Measurements from ENCODE around the gene IP6K1.
"Not testable (repeated sequence)": the region's sequence is repeated elsewhere in the genome, so short reads cannot be mapped to it uniquely, and the experiment has no call there.

Gene IP6K1

DNA sequence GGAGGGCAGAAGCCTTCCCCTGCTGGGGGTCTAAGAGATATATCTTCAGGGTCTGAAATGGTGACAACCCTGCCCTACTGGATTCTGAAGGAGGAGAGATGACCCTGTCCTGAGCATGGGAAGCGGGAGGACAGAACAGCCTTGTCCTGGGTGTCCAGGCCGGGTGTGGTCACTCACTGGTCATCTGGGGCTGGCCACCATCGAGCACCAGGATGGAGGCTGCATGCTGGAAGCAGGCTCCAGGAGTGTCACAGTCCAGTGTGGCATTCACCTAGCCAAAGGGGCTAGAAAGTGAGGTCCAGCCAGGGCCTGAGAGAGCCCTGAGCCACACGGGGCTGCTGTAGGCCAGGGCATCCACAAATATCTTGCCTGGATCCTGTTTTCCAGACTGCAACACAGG, 8.1 kb upstream of the IP6K1 start:
- no peak for DNase-seq (ENCODE audit: low read depth, low spot score)

- no peak for DNase-seq (ENCODE audit: low read depth, low spot score)
These were observed 7.2 kb upstream of the IP6K1 start for GRCh38 chr3:49793486-49794085.

- no peak for DNase-seq (ENCODE audit: low read depth, low spot score)
These were observed 6.2 kb upstream of the IP6K1 start for GRCh38 chr3:49792371-49793150.

GRCh38 chr3:49791571-49791970, 5.2 kb upstream of the IP6K1 start:
- no peak for DNase-seq (ENCODE audit: low read depth, low spot score)

DNA sequence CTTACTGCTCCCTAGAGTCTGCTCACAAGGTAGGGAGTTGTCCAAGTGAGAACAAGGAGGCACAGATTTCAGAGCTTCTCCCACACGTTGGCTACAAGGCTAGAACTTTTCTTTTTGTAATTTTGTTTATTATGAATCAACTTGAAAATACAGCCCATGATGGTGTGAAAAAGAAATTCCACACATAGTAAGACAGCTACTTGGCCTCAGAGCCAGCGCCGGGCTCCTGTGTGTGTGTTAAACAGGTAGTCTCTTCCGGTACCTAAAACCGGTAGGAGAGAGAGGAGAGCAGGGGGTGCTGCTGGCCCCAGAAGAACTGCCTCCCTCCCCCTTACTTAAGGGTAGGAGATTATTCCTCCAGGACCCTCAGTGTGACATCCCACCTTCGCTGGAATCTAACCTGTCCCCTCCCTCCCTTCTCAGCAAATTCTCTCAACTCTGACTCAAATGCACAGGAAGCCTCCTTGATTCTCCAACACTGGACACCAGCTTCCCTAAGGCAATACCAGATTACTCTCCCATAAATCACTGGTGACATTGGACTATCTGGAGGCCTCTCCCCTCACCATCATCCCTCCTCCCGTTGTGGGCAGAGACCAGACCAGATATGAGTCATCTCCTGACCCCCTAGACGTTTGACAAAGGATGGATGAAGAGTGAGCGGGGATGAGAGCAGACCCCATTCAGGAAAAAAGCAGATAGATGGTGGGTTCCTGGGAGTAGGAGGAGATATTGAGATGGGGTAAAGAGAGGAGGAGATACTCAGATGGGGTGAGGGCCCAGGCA, 4.5 kb upstream of the IP6K1 start:
- DNase-seq (ENCODE audit: low read depth, low spot score) = no peak

- DNase-seq (ENCODE audit: low read depth, low spot score) = no peak
These were observed 1.7 kb upstream of the IP6K1 start for GRCh38 chr3:49788056-49788455.

GRCh38 chr3:49787536-49787935, 1.2 kb upstream of the IP6K1 start:
- DNase-seq (ENCODE audit: low read depth, low spot score) = no peak

DNA sequence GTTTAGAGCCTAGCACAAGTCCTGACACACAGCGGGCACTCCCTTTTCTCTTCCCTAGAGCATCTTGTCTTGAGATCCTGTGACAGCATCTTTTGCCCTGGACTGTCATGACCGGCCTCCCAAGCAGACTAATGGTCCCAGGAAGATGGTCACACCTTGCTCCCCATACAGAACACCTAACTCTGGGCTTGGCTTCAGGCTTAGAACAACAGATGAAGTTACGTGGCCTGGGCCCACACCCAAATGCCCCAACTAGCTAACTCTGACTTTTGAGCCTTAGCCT, 781 bp upstream of the IP6K1 start:
- no peak for DNase-seq (ENCODE audit: low read depth, low spot score)

DNA sequence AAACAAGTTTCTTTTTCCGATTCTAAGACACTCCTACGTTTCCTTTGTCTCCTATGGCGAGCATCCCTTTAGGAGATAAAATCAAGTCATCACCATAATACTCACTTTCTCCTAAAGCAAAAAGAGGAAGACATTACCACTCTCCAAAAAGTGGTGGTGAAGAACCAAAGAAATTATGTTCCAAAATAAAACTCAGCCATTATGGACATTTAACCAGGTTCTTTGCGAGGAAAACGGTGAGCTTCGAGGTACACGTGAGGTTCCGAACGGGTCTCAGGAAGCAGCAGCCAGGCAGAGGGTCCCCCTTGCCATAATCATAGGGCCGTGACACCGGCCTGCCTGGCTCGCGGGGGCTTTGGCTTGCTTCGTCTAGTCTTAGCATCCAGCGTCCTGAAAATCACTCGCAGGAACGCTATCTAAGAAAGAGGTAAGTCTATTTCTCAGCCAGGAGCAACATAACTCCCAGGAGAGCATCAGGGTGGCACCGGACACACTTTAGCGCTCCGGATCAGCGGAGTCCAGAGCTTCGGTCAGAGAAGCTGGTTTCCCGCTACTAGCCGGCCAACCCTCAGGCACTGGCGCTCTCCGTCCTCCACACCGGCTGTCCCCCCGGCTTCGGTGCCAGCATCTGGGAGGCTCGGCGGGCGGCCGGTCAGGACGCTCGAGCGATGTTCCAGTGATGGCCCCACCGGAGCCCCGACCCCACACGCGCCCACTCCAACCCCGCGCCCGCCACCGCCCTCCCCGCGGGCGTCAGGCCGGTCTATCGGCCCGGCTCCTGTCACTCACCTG, 581 bp downstream of the IP6K1 start:
- no peak for DNase-seq (ENCODE audit: low read depth, low spot score)

- not testable (repeated sequence) for DNase-seq (ENCODE audit: low read depth, low spot score)
These were observed 4.1 kb downstream of the IP6K1 start for GRCh38 chr3:49782277-49782676.

DNA sequence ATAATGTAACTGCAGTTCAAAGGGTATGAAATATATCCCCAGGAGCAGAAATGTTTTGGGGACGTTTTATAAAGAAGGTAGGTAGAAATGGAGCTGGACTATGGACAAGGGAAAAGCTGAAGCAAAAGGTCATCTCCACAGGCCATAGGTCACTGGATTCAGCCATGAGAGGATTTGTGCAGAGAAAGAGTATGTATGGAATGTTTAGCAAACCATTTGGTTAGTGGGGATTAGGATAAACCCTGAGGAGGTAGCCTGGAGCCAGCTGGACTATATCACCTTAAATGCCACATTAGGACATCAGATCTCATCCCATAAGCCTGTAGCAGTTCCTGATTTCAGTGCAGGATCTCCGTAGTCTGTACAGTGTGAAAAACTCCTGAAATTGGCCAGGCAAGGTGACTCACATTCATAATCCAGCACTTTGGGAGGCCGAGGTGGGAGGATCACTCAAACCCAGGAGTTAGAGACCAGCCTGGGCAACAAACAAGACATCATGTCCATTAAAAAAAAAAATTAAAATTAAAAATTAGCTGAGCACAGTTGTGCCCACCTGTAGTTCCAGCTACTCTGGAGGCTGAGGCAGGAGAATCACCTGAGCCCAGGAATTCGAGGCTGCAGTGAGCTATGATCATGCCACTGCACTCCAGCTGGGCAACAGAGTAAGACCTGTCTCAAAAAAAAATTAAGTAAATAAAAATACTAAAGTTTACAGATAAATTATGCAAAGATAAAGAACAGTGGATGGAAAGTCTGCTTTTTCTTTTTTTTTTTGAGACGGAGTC, 4.7 kb downstream of the IP6K1 start:
- no peak for DNase-seq (ENCODE audit: low read depth, low spot score)

GRCh38 chr3:49780975-49781365, 5.4 kb downstream of the IP6K1 start:
- DNase-seq (ENCODE audit: low read depth, low spot score) = not testable (repeated sequence)

- no peak for DNase-seq (ENCODE audit: low read depth, low spot score)
These were observed 6.0 kb downstream of the IP6K1 start for GRCh38 chr3:49780080-49780974.

- no peak for DNase-seq (ENCODE audit: low read depth, low spot score)
These were observed 6.8 kb downstream of the IP6K1 start for GRCh38 chr3:49779358-49780079.

DNA sequence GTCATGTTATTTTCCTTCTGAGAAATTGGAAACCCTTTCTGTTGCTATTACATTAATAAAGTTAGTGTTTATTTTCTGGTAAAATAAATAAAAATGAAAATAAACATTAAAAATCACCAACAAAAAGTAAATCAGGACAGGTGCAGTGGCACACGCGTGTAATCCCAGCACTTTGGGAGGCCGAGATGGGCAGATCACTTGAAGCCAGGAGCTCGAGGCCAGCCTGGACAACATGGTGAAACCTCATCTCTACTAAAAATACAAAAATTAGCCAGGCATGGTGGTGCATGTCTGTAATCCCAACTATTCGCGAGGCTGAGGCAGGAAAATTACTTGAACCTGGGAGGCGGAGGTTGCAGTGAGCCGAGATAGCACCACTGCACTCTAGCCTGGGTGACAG, 10.2 kb downstream of the IP6K1 start:
- DNase-seq (ENCODE audit: low read depth, low spot score) = not testable (repeated sequence)

- no peak for DNase-seq (ENCODE audit: low read depth, low spot score)
These were observed 10.8 kb downstream of the IP6K1 start for GRCh38 chr3:49775538-49775937.

- no peak for DNase-seq (ENCODE audit: low read depth, low spot score)
These were observed 13.6 kb downstream of the IP6K1 start for GRCh38 chr3:49772703-49773102.

- no peak for DNase-seq (ENCODE audit: low read depth, low spot score)
These were observed 14.9 kb downstream of the IP6K1 start for GRCh38 chr3:49771340-49771938.

DNA sequence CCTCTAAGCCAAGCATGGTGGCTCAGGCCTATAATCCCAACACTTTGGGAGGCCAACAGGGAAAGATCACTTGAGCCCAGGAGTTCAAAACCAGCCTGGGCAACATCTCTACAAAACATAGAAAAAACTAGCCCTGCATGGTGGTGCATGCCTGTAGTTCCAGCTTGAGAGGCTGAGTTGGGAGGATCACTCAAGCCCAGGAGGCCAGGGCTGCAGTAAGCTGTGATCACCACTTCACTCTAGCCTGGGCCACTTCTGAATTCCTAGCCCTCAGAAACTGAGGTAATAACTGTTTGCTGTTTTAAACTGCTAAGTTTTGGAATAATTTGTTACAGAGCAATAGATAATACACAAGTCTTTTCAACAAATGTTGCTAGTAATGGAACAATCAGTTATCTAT, 16.4 kb downstream of the IP6K1 start:
- DNase-seq (ENCODE audit: low read depth, low spot score) = no peak
